Measurements from ENCODE around the gene NUP210.

NUP210 gene

DNA sequence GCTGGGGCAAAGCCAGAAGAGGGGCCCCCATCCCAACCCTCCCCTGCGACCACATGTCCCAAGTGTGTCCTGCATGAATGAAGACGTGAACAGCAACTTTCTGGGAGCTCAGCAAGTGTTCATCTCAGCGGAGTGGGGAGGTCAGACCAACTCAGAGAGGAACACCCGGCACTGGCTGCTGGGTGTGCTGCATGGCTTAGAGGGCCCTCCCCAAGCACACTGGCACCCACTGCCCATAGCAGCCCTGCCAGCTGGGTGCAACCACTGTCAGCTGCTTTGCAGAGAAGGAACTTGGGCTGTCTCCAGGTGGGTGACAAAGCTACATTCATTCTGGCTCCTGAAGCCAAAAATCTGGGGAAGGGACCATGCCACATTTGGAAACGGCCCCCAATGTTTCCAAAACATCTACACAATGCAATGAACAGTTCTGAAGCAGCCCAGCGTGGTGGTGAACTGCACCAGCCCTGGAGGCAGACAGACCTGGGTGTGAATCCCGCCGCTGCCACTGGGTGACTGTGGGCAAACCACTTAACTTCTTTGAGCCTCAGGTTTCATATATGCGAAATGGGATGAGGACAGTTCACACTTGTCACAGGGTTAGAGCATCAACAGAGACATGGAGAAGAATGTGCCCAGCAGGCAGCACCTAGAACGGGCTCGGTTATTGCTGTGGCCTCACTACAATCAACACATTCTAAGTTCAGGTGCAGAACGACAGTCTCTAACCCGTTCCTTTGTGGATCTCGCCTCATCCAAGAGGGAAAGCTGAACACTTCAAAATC, 145.4 kb downstream of the NUP210 start:
- DNase-seq (ENCODE audit: low read depth in 2 of 2), result no peak

- DNase-seq (ENCODE audit: low read depth in 2 of 2), result no peak
Measured at GRCh38 chr3:13274125-13274524, 146.0 kb downstream of the NUP210 start.

- DNase-seq (ENCODE audit: low read depth in 2 of 2), result no peak
Measured at GRCh38 chr3:13273604-13274105, 146.5 kb downstream of the NUP210 start.

- DNase-seq (ENCODE audit: low read depth in 2 of 2), result no peak
Measured at GRCh38 chr3:13272831-13273603, 147.1 kb downstream of the NUP210 start.

DNA sequence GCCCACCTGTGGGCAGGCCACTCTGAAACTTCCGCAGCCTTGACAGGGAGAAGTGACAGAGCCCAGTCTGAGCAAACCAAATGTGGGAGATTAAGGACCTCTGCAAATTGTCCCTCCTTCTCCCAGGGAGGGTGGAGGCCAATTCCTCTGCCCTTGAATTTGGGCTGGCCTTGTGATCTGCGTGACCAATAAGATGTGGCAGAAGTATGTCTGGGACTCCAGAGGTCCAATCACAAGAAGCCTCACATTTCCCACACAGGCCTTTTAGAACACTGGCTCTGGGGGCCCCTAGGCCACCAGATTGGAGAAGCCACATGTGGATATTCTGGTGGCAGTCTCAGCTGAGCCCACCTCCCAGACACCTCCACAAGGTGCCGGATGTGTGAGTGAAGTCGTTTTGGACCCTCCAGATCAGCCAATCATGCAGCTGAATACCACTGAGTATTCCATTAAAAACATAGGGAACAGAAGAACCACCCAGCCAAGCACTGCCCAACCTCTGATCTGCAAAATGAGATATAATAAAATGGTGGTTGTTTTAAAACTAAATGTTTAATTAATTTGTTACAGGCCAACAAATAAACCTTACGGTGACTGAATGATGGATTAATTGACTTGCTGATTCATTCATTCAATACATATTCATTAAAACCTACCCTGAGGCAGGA, 150.3 kb downstream of the NUP210 start:
- DNase-seq (ENCODE audit: low read depth in 2 of 2), result no peak

DNA sequence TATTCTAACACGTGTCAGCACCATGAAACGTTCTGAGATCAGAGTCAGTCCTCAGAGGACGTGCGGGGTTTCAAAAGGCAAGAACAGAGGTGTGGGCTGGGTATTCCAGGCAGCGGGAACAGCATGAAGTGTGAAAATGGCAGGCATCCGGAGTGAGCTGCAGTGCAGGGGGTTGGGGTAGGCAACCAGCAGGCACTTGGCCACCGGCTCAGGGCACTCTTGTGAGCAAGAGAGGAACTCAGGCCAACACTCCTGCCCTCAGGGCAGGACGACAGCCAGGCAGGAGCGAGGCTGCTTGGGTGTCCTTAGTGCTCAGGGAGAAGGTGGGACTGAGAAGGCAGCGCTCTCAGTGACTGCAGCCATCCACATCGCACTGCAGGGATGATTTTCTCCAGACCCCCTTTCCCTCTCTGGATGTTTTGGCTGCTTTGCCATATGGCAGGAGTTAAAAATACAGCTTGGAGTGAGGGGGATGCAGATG, 151.1 kb downstream of the NUP210 start:
- DNase-seq (ENCODE audit: low read depth in 2 of 2), result no peak

DNA sequence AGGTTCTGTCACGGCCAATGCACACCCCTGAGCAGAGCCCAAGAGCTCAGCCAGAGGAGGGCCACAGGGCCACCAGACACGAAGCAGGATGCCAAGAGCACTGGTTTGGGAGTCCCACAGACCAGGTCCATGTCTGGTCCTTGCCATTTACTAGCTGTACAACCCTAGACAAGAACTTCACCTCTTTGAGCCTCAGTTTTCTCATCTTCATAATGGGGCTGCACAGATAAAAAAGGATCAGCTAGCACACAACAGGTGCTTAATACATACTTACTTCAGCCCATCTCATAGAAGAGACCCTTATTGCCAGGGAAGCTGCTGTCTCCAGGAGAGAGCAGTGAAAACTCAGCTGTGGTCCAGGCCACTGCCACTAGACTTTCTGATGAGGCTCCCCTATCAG, 152.0 kb downstream of the NUP210 start:
- no peak for DNase-seq (ENCODE audit: low read depth in 2 of 2)

- DNase-seq (ENCODE audit: low read depth in 2 of 2), result no peak
Measured at GRCh38 chr3:13266651-13267362, 153.3 kb downstream of the NUP210 start.

All from stimulated activated CD4-positive, alpha-beta T cell treated with anti-CD3 and anti-CD28 coated beads, Interleukin-4, amount 100 ng/mL, for 48 hours (primary cell).